GM18505 (cell line): ENCODE results near the gene TIMM9.

ENCODE experiments used
- ATAC-seq: cut with Tn5 transposase; IDR thresholded peaks from one replicate; pipeline ENCODE4 v1.9.1; 2021; ENCODE audit not compliant: unreplicated experiment
- POLR2A ChIP-seq: IDR thresholded peaks from 4 replicates; pipeline ENCODE4 v1.6.1; 2011; ENCODE audit warnings: borderline replicate concordance; ENCODE audit not compliant: insufficient read depth, insufficient read length; ENCODE audit errors: extremely low read depth

The TIMM9 gene

GRCh38 chr14:58415636-58416547, 11.4 kb downstream of the TIMM9 start:
- no peak for ATAC-seq
- TF ChIP-seq POLR2A: no peak

- ATAC-seq: no peak
- no peak for TF ChIP-seq POLR2A
Measured at GRCh38 chr14:58414845-58415244, 12.5 kb downstream of the TIMM9 start.

GRCh38 chr14:58408681-58409215, 18.6 kb downstream of the TIMM9 start:
- no peak for ATAC-seq
- TF ChIP-seq POLR2A: no peak

GRCh38 chr14:58401587-58401986, 25.7 kb downstream of the TIMM9 start:
- no peak for ATAC-seq
- TF ChIP-seq POLR2A: no peak

- ATAC-seq: no peak
- no peak for TF ChIP-seq POLR2A
Measured at GRCh38 chr14:58398895-58399294, 28.4 kb downstream of the TIMM9 start.

GRCh38 chr14:58398495-58398894, 28.8 kb downstream of the TIMM9 start:
- ATAC-seq: no peak
- TF ChIP-seq POLR2A: no peak

GRCh38 chr14:58397156-58397555, 30.2 kb downstream of the TIMM9 start:
- TF ChIP-seq POLR2A: no peak
- no peak for ATAC-seq

- ATAC-seq: peak; percentile 95
- TF ChIP-seq POLR2A: peak; percentile 57
Measured at GRCh38 chr14:58395812-58396788, 31.2 kb downstream of the TIMM9 start, which contains the start of gene TOMM20L. TOMM20L (plus strand) TSS chr14:58395930; CDS start chr14:58395958, 28 bp downstream.

GRCh38 chr14:58395562-58395811, 31.8 kb downstream of the TIMM9 start:
- no peak for ATAC-seq
- no peak for TF ChIP-seq POLR2A

GRCh38 chr14:58390830-58391229, 36.5 kb downstream of the TIMM9 start:
- no peak for TF ChIP-seq POLR2A
- no peak for ATAC-seq

GRCh38 chr14:58376791-58377190, 50.5 kb downstream of the TIMM9 start:
- ATAC-seq: no peak
- no peak for TF ChIP-seq POLR2A

- no peak for ATAC-seq
- no peak for TF ChIP-seq POLR2A
Measured at GRCh38 chr14:58368956-58369355, 58.4 kb downstream of the TIMM9 start.

- no peak for TF ChIP-seq POLR2A
- ATAC-seq: no peak
Measured at GRCh38 chr14:58367296-58367695, 60.0 kb downstream of the TIMM9 start.
